ENCODE results near the gene MICOS13. TPM values are rescaled to one million over a fixed set of nuclear protein-coding genes. Genes with fewer than 3 reads are reported as not detected.
A peak's percentile ranks its signal among the peaks of the same experiment; 100 is the strongest.

Gene MICOS13
- total RNA-seq, 1 donor from 2014 or later: 48.0 TPM

- Mint-ChIP-seq H3K27ac (ENCODE audit: unreplicated experiment) (no peak overlapping the region), H3K4me3 (ENCODE audit: unreplicated experiment) (peak overlapping the region; percentile 73), H3K4me1 (ENCODE audit: low read depth, unreplicated experiment) (no peaks in the 10 kb centered on the region), H3K27me3 (ENCODE audit: low read depth, unreplicated experiment) (no peaks in the 10 kb centered on the region), H3K36me3 (ENCODE audit: low read depth, unreplicated experiment) (peaks cover 12% of the 10 kb centered on the region), H3K9me3 (ENCODE audit: unreplicated experiment) (peaks cover 3% of the 10 kb centered on the region)
- Histone ChIP-seq H2AFZ (ENCODE audit: low read depth, low read length) (peak overlapping the region; percentile 75), H3K4me1 (ENCODE audit: insufficient read depth, low read length) (peaks cover 2% of the 10 kb centered on the region), H3K4me2 (ENCODE audit: low read length) (peak overlapping the region; percentile 81), H3K4me3 (ENCODE audit: insufficient read depth, low read depth, low read length) (peak overlapping the region; percentile 55), H3K79me2 (ENCODE audit: insufficient read depth, low read length) (peaks cover 18% of the 10 kb centered on the region), H3K9ac (ENCODE audit: low read length) (no peak overlapping the region), H3K36me3 (ENCODE audit: insufficient read depth, low read length) (no peaks in the 10 kb centered on the region), H3K9me3 (ENCODE audit: insufficient read depth, low read depth, low read length) (no peaks in the 10 kb centered on the region), H3K27me3 (ENCODE audit: insufficient read depth, low read length) (no peaks in the 10 kb centered on the region), H3K27ac (ENCODE audit: low read depth, low read length) (no peak overlapping the region), H4K20me1 (ENCODE audit: insufficient read depth, low read length) (peaks cover 17% of the 10 kb centered on the region)
- DNase-seq (ENCODE audit: low read depth) (peak; percentile 58), FAIRE-seq (no peak)
- TF ChIP-seq CTCF (IDR thresholded peaks at IDR 0.05; ENCODE audit: insufficient read depth, low read depth, low read length): peak; percentile 41
- TF ChIP-seq EZH2 (IDR thresholded peaks at IDR 0.05; ENCODE audit: insufficient read depth, low read length): no peak
Observed at GRCh38 chr19:5686647-5687359, 6.5 kb upstream of the MICOS13 start.

GRCh38 chr19:5686326-5686646, 6.0 kb upstream of the MICOS13 start:
- Histone ChIP-seq H3K4me1 (ENCODE audit: insufficient read depth, low read length) (no peaks in the 10 kb centered on the region), H3K9ac (ENCODE audit: low read length) (no peak overlapping the region), H3K4me2 (ENCODE audit: low read length) (peak overlapping the region; percentile 81), H3K27me3 (ENCODE audit: insufficient read depth, low read length) (no peaks in the 10 kb centered on the region), H3K36me3 (ENCODE audit: insufficient read depth, low read length) (no peaks in the 10 kb centered on the region), H3K9me3 (ENCODE audit: insufficient read depth, low read depth, low read length) (no peaks in the 10 kb centered on the region), H4K20me1 (ENCODE audit: insufficient read depth, low read length) (peaks cover 17% of the 10 kb centered on the region), H2AFZ (ENCODE audit: low read depth, low read length) (peak overlapping the region; percentile 69), H3K27ac (ENCODE audit: low read depth, low read length) (no peak overlapping the region), H3K79me2 (ENCODE audit: insufficient read depth, low read length) (peaks cover 13% of the 10 kb centered on the region), H3K4me3 (ENCODE audit: insufficient read depth, low read depth, low read length) (no peak overlapping the region)
- DNase-seq (ENCODE audit: low read depth) (no peak), FAIRE-seq (no peak)
- peak overlapping the region; percentile 73 for H3K4me3 Mint-ChIP-seq (ENCODE audit: unreplicated experiment)
- peaks cover 3% of the 10 kb centered on the region for H3K9me3 Mint-ChIP-seq (ENCODE audit: unreplicated experiment)
- no peak for TF ChIP-seq EZH2 (IDR thresholded peaks at IDR 0.05; ENCODE audit: insufficient read depth, low read length)
- no peak for TF ChIP-seq CTCF (IDR thresholded peaks at IDR 0.05; ENCODE audit: insufficient read depth, low read depth, low read length)
- peaks cover 4% of the 10 kb centered on the region for H3K4me1 Mint-ChIP-seq (ENCODE audit: low read depth, unreplicated experiment)
- no peak overlapping the region for H3K27ac Mint-ChIP-seq (ENCODE audit: unreplicated experiment)
- no peaks in the 10 kb centered on the region for H3K27me3 Mint-ChIP-seq (ENCODE audit: low read depth, unreplicated experiment)
- H3K36me3 Mint-ChIP-seq (ENCODE audit: low read depth, unreplicated experiment): peaks cover 12% of the 10 kb centered on the region

- Histone ChIP-seq H3K79me2 (ENCODE audit: insufficient read depth, low read length) (peaks cover 4% of the 10 kb centered on the region), H4K20me1 (ENCODE audit: insufficient read depth, low read length) (peaks cover 6% of the 10 kb centered on the region), H3K27me3 (ENCODE audit: insufficient read depth, low read length) (no peaks in the 10 kb centered on the region), H3K36me3 (ENCODE audit: insufficient read depth, low read length) (no peaks in the 10 kb centered on the region), H3K9ac (ENCODE audit: low read length) (no peak overlapping the region), H2AFZ (ENCODE audit: low read depth, low read length) (no peak overlapping the region), H3K27ac (ENCODE audit: low read depth, low read length) (no peak overlapping the region), H3K4me1 (ENCODE audit: insufficient read depth, low read length) (no peaks in the 10 kb centered on the region), H3K4me2 (ENCODE audit: low read length) (no peak overlapping the region), H3K4me3 (ENCODE audit: insufficient read depth, low read depth, low read length) (no peak overlapping the region), H3K9me3 (ENCODE audit: insufficient read depth, low read depth, low read length) (no peaks in the 10 kb centered on the region)
- peaks cover 3% of the 10 kb centered on the region for H3K9me3 Mint-ChIP-seq (ENCODE audit: unreplicated experiment)
- H3K27ac Mint-ChIP-seq (ENCODE audit: unreplicated experiment): no peak overlapping the region
- H3K4me3 Mint-ChIP-seq (ENCODE audit: unreplicated experiment): no peak overlapping the region
- no peak for FAIRE-seq
- H3K4me1 Mint-ChIP-seq (ENCODE audit: low read depth, unreplicated experiment): peaks cover 4% of the 10 kb centered on the region
- peaks cover 3% of the 10 kb centered on the region for H3K36me3 Mint-ChIP-seq (ENCODE audit: low read depth, unreplicated experiment)
- no peaks in the 10 kb centered on the region for H3K27me3 Mint-ChIP-seq (ENCODE audit: low read depth, unreplicated experiment)
- TF ChIP-seq CTCF (IDR thresholded peaks at IDR 0.05; ENCODE audit: insufficient read depth, low read depth, low read length) (no peak), EZH2 (IDR thresholded peaks at IDR 0.05; ENCODE audit: insufficient read depth, low read length) (no peak)
- no peak for DNase-seq (ENCODE audit: low read depth)
Observed at GRCh38 chr19:5684694-5685430, 4.5 kb upstream of the MICOS13 start.

Data from astrocyte (in vitro differentiated cells and primary cell).